Measurements from ENCODE around the gene SUCLG2.

- TF ChIP-seq CTCF (IDR thresholded peaks at IDR 0.05) = no peak
- TF ChIP-seq POLR2A (IDR thresholded peaks at IDR 0.05) = no peak
- no peak for TF ChIP-seq POLR2AphosphoS5 (IDR thresholded peaks at IDR 0.05; ENCODE audit: insufficient read depth in 1 of 2, low read depth in 1 of 2)
These were observed 44.0 kb downstream of the SUCLG2 start for GRCh38 chr3:67610458-67610857.
